SU-DHL-6 (cell line): ENCODE measurements around the gene ADSS2.
A peak's percentile ranks its signal among the peaks of the same experiment; 100 is the strongest.

Experiments used
- H2AFZ ChIP-seq: fragments of 200-600 bp; sonication (generic); 2 replicates; pipeline ENCODE4 v1.6.1; 2014; ENCODE audit warnings: low read depth, mild to moderate bottlenecking, moderate library complexity, mixed read lengths, antibody characterized with exemption, low read length; ENCODE audit not compliant: severe bottlenecking
- H3F3A ChIP-seq: fragments of 200-600 bp; shearing (Covaris generic); 2 replicates; pipeline ENCODE4 v1.6.0; 2016; ENCODE audit warnings: antibody characterized with exemption, mild to moderate bottlenecking; ENCODE audit not compliant: insufficient read depth
- H3K27ac ChIP-seq: fragments of 200-600 bp; sonication (generic); 2 replicates; pipeline ENCODE4 v1.5.1; 2016; ENCODE audit warnings: low read depth, mild to moderate bottlenecking, low read length, moderate library complexity, mixed read lengths
- H3K27me3 ChIP-seq: fragments of 200-600 bp; sonication (generic), shearing (Covaris generic); 2 replicates; pipeline ENCODE4 v1.6.0; 2014; ENCODE audit warnings: mild to moderate bottlenecking, low read length
- H3K36me3 ChIP-seq: fragments of 200-600 bp; sonication (generic); 2 replicates; pipeline ENCODE4 v1.6.1; 2014; ENCODE audit warnings: mild to moderate bottlenecking, low read length, mixed read lengths
- H3K4me2 ChIP-seq: fragments of 300-600, 200-600 bp; shearing (Covaris generic), sonication (generic); 2 replicates; pipeline ENCODE4 v1.6.0; 2014; ENCODE audit warnings: low read length, low read depth, mild to moderate bottlenecking; ENCODE audit not compliant: poor library complexity, severe bottlenecking
- H3K4me3 ChIP-seq: fragments of 200-600 bp; sonication (generic); 2 replicates; pipeline ENCODE4 v1.5.1; 2014; ENCODE audit warnings: antibody characterized with exemption, low read length, mild to moderate bottlenecking, mixed read lengths; ENCODE audit not compliant: insufficient read depth, poor library complexity, severe bottlenecking
- H3K79me2 ChIP-seq: fragments of 200-600 bp; sonication (generic); 2 replicates; pipeline ENCODE4 v1.6.1; 2014; ENCODE audit warnings: mild to moderate bottlenecking, low read length, moderate library complexity; ENCODE audit not compliant: insufficient read depth
- H3K9ac ChIP-seq: fragments of 200-600 bp; sonication (generic); 2 replicates; pipeline ENCODE4 v1.7.0; 2014; ENCODE audit warnings: mild to moderate bottlenecking, low read length
- H3K9me2 ChIP-seq: fragments of 200-600 bp; sonication (generic); replicated peaks from 2 replicates; pipeline ENCODE4 v1.6.1; 2014; ENCODE audit warnings: low read length; ENCODE audit not compliant: insufficient read depth
- H3K9me3 ChIP-seq: fragments of 200-600 bp; sonication (generic); 2 replicates; pipeline ENCODE4 v1.6.1; 2014; ENCODE audit warnings: low read length, mixed read lengths; ENCODE audit not compliant: insufficient read depth
- H4K20me1 ChIP-seq: fragments of 200-600 bp; sonication (generic); 2 replicates; pipeline ENCODE4 v1.6.1; 2014; ENCODE audit warnings: low read depth, mild to moderate bottlenecking, antibody characterized with exemption, low read length, moderate library complexity, mixed read lengths
- CTCF ChIP-seq: fragments of 200-600 bp; sonication (generic); IDR thresholded peaks from one replicate; pipeline ENCODE4 v1.5.1; 2017; ENCODE audit warnings: antibody characterized with exemption, mild to moderate bottlenecking, low read length, moderate library complexity; ENCODE audit not compliant: insufficient read depth, poor library complexity, severe bottlenecking
- EZH2phosphoT487 ChIP-seq: fragments of 200-600 bp; sonication (generic), shearing (Covaris generic); conservative IDR thresholded peaks from 2 replicates; pipeline ENCODE4 v1.6.1; 2018; ENCODE audit warnings: mild to moderate bottlenecking, antibody characterized with exemption, low read length, moderate library complexity, mixed read lengths

Gene ADSS2

GRCh38 chr1:244466724-244467123 lies 15.0 kb upstream of the ADSS2 start:
- Histone ChIP-seq H3K4me2 (no peak overlapping the region), H3K36me3 (no peaks in the 10 kb centered on the region), H3K9me3 (no peaks in the 10 kb centered on the region), H3K9ac (no peak overlapping the region), H3K27ac (no peak overlapping the region), H3F3A (peaks cover 12% of the 10 kb centered on the region), H4K20me1 (no peaks in the 10 kb centered on the region), H2AFZ (no peak overlapping the region), H3K27me3 (no peaks in the 10 kb centered on the region), H3K9me2 (no peaks in the 10 kb centered on the region), H3K4me3 (no peak overlapping the region), H3K79me2 (no peaks in the 10 kb centered on the region)
- TF ChIP-seq CTCF: no peak
- TF ChIP-seq EZH2phosphoT487: no peak

GRCh38 chr1:244461245-244462071 lies 9.7 kb upstream of the ADSS2 start, which contains the start of gene CATSPERE:
Gene CATSPERE (plus strand): TSS chr1:244461273. CDS start chr1:244461430, 157 bp downstream.
- Histone ChIP-seq H3F3A (peaks cover 12% of the 10 kb centered on the region), H3K79me2 (no peaks in the 10 kb centered on the region), H2AFZ (peak within 1 kb of the TSS; percentile 98), H3K9me2 (no peaks in the 10 kb centered on the region), H3K4me2 (peak within 1 kb of the TSS; percentile 61), H3K27ac (peak within 1 kb of the TSS; percentile 34; the same call in 1 of the 2 replicates), H3K36me3 (no peaks in the 10 kb centered on the region), H3K9ac (peak within 1 kb of the TSS; percentile 65), H3K27me3 (no peaks in the 10 kb centered on the region), H4K20me1 (no peaks in the 10 kb centered on the region), H3K4me3 (peak within 1 kb of the TSS; percentile 53), H3K9me3 (peaks cover 4% of the 10 kb centered on the region; the same call in 1 of the 2 replicates)
- no peak for TF ChIP-seq CTCF
- no peak for TF ChIP-seq EZH2phosphoT487

GRCh38 chr1:244460197-244460596 lies 8.5 kb upstream of the ADSS2 start:
- Histone ChIP-seq H3K36me3 (no peaks in the 10 kb centered on the region), H2AFZ (no peak overlapping the region), H3K4me2 (no peak overlapping the region), H3K9ac (no peak overlapping the region), H3K4me3 (no peak overlapping the region), H3K9me2 (no peaks in the 10 kb centered on the region), H3K9me3 (peaks cover 4% of the 10 kb centered on the region; the same call in 1 of the 2 replicates), H3K27me3 (no peaks in the 10 kb centered on the region), H3F3A (peaks cover 12% of the 10 kb centered on the region), H3K79me2 (no peaks in the 10 kb centered on the region), H3K27ac (no peak overlapping the region), H4K20me1 (no peaks in the 10 kb centered on the region)
- TF ChIP-seq CTCF (no peak), EZH2phosphoT487 (no peak)
